ENCODE data around the gene ARMS2.

- no peak for TF ChIP-seq POLR2A (IDR thresholded peaks at IDR 0.05)
- TF ChIP-seq CTCF (IDR thresholded peaks at IDR 0.05) = no peak
Measured at GRCh38 chr10:122419876-122420623, 34.4 kb upstream of the ARMS2 start.

All from right lobe of liver (tissue), 4 donors.